Measurements from ENCODE around the gene OCA2. TPM values are rescaled to one million over a fixed set of nuclear protein-coding genes. Genes with fewer than 3 reads are reported as not detected.

Gene OCA2
- polyA plus RNA-seq, 1 donor from 2014 or later, result 0.97 TPM

DNA sequence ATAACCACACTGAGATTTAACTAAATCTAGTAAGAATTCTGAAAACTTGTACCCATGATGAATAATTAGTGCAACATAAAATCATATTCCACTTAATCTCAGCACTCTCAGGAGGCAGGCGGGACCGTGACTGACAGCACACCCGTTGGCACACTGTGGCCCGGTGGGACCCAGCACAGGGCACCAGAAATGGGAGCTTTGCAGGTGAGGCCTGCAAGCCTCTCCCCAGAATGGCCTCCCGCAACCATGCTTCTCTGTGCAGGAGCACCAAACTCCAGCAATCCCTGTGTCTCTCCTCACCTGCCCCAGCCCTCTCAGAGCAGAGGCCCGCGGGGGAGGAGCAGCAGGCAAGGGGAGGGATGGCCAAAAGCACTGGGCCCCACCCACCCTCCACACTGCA is 31.5 kb upstream of the OCA2 start:
- no peaks in the 10 kb centered on the region for H4K20me1 ChIP-seq (ENCODE audit: insufficient read depth)
- H3K9me2 ChIP-seq (ENCODE audit: insufficient read depth, low read length), result no peaks in the 10 kb centered on the region
- no peaks in the 10 kb centered on the region for H3F3A ChIP-seq (ENCODE audit: insufficient read depth, low read length, poor library complexity, severe bottlenecking)
- no peak overlapping the region for H3K27ac ChIP-seq (ENCODE audit: low read length)
- H3K79me2 ChIP-seq (replicated peaks; ENCODE audit: insufficient read depth, low read length), result no peaks in the 10 kb centered on the region
- TF ChIP-seq, protein P1, sequence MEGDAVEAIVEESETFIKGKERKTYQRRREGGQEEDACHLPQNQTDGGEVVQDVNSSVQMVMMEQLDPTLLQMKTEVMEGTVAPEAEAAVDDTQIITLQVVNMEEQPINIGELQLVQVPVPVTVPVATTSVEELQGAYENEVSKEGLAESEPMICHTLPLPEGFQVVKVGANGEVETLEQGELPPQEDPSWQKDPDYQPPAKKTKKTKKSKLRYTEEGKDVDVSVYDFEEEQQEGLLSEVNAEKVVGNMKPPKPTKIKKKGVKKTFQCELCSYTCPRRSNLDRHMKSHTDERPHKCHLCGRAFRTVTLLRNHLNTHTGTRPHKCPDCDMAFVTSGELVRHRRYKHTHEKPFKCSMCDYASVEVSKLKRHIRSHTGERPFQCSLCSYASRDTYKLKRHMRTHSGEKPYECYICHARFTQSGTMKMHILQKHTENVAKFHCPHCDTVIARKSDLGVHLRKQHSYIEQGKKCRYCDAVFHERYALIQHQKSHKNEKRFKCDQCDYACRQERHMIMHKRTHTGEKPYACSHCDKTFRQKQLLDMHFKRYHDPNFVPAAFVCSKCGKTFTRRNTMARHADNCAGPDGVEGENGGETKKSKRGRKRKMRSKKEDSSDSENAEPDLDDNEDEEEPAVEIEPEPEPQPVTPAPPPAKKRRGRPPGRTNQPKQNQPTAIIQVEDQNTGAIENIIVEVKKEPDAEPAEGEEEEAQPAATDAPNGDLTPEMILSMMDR (IDR thresholded peaks at IDR 0.05; ENCODE audit: poor library complexity, severe bottlenecking), result no peak
- TF ChIP-seq, protein P2, sequence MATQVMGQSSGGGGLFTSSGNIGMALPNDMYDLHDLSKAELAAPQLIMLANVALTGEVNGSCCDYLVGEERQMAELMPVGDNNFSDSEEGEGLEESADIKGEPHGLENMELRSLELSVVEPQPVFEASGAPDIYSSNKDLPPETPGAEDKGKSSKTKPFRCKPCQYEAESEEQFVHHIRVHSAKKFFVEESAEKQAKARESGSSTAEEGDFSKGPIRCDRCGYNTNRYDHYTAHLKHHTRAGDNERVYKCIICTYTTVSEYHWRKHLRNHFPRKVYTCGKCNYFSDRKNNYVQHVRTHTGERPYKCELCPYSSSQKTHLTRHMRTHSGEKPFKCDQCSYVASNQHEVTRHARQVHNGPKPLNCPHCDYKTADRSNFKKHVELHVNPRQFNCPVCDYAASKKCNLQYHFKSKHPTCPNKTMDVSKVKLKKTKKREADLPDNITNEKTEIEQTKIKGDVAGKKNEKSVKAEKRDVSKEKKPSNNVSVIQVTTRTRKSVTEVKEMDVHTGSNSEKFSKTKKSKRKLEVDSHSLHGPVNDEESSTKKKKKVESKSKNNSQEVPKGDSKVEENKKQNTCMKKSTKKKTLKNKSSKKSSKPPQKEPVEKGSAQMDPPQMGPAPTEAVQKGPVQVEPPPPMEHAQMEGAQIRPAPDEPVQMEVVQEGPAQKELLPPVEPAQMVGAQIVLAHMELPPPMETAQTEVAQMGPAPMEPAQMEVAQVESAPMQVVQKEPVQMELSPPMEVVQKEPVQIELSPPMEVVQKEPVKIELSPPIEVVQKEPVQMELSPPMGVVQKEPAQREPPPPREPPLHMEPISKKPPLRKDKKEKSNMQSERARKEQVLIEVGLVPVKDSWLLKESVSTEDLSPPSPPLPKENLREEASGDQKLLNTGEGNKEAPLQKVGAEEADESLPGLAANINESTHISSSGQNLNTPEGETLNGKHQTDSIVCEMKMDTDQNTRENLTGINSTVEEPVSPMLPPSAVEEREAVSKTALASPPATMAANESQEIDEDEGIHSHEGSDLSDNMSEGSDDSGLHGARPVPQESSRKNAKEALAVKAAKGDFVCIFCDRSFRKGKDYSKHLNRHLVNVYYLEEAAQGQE (IDR thresholded peaks at IDR 0.05; ENCODE audit: borderline replicate concordance), result no peak
- H3K36me3 ChIP-seq (ENCODE audit: insufficient read depth, low read length), result no peaks in the 10 kb centered on the region
- no peaks in the 10 kb centered on the region for H3K27me3 ChIP-seq (ENCODE audit: insufficient read depth, low read depth, low read length)
- H3K9me3 ChIP-seq (ENCODE audit: low read length), result no peaks in the 10 kb centered on the region
- no peak overlapping the region for H2AFZ ChIP-seq (ENCODE audit: low read depth, low read length)
- H3K4me2 ChIP-seq (ENCODE audit: low read length), result no peak overlapping the region
- H3K4me3 ChIP-seq (ENCODE audit: low read length), result no peak overlapping the region
- no peak overlapping the region for H3K9ac ChIP-seq (ENCODE audit: low read length)

DNA sequence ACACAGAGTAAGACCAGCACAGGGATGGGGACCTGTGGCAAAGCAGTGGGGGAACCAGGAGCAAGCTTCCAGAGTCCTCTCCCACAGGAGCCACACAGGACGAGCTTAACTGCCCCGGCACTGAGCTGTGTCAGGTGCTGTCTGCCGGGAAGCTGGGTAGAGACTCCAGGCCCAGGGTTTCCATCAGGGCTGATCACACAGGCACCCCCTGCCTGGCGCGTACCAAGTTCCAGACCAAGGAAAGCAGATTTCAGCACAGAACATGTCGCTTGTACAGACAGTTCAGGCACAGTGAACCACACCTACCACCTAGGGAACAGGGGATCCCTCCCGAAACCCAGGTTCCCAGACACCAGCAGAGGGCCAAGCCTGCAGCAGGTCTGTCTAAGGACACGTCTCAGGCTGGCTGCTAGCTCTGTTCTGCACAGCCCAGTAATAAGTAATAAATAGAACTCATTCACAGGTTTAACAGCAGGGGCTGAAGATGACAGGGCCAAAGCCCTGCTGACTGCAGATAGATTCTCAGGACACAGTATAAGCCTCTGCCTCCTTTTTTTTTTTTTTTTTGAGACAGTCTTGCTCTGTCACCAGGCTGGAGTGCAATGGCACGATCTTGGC is 30.2 kb upstream of the OCA2 start:
- H3K9me2 ChIP-seq (ENCODE audit: insufficient read depth, low read length), result no peaks in the 10 kb centered on the region
- H3K9me3 ChIP-seq (ENCODE audit: low read length), result no peaks in the 10 kb centered on the region
- no peaks in the 10 kb centered on the region for H4K20me1 ChIP-seq (ENCODE audit: insufficient read depth)
- no peaks in the 10 kb centered on the region for H3K27me3 ChIP-seq (ENCODE audit: insufficient read depth, low read depth, low read length)
- H3F3A ChIP-seq (ENCODE audit: insufficient read depth, low read length, poor library complexity, severe bottlenecking), result no peaks in the 10 kb centered on the region
- no peak overlapping the region for H3K4me3 ChIP-seq (ENCODE audit: low read length)
- H3K9ac ChIP-seq (ENCODE audit: low read length), result no peak overlapping the region
- no peak overlapping the region for H3K27ac ChIP-seq (ENCODE audit: low read length)
- no peak overlapping the region for H3K4me2 ChIP-seq (ENCODE audit: low read length)
- TF ChIP-seq RAD21 (conservative IDR thresholded peaks at IDR 0.05) (no peak), EZH2 (IDR thresholded peaks at IDR 0.05; ENCODE audit: borderline replicate concordance, insufficient read depth, low read length, poor library complexity, severe bottlenecking) (no peak), MXI1 (conservative IDR thresholded peaks at IDR 0.05; ENCODE audit: poor library complexity, severe bottlenecking) (no peak), TAF1 (IDR thresholded peaks at IDR 0.05; ENCODE audit: low read depth) (no peak), POLR2AphosphoS5 (IDR thresholded peaks at IDR 0.05) (no peak), EP300 (conservative IDR thresholded peaks at IDR 0.05; ENCODE audit: poor library complexity, severe bottlenecking) (no peak), SMC3 (conservative IDR thresholded peaks at IDR 0.05; ENCODE audit: poor library complexity) (no peak)
- TF ChIP-seq, protein P1 (IDR thresholded peaks at IDR 0.05; ENCODE audit: poor library complexity, severe bottlenecking), result no peak
- TF ChIP-seq, protein P2 (IDR thresholded peaks at IDR 0.05; ENCODE audit: borderline replicate concordance), result no peak
- H3K36me3 ChIP-seq (ENCODE audit: insufficient read depth, low read length), result no peaks in the 10 kb centered on the region
- no peak overlapping the region for H2AFZ ChIP-seq (ENCODE audit: low read depth, low read length)
- no peaks in the 10 kb centered on the region for H3K79me2 ChIP-seq (replicated peaks; ENCODE audit: insufficient read depth, low read length)

Data from neural cell (in vitro differentiated cells).